AG20443 (cell line): ENCODE measurements around the gene ITPR2.
"Not testable (repeated sequence)": the region's sequence is repeated elsewhere in the genome, so short reads cannot be mapped to it uniquely, and the experiment has no call there.

Experiments used
- DNase-seq: peaks from one replicate; pipeline ENCODE4 v3.0.0; 2012; ENCODE audit warnings: low spot score, mixed read lengths

Gene ITPR2

DNA sequence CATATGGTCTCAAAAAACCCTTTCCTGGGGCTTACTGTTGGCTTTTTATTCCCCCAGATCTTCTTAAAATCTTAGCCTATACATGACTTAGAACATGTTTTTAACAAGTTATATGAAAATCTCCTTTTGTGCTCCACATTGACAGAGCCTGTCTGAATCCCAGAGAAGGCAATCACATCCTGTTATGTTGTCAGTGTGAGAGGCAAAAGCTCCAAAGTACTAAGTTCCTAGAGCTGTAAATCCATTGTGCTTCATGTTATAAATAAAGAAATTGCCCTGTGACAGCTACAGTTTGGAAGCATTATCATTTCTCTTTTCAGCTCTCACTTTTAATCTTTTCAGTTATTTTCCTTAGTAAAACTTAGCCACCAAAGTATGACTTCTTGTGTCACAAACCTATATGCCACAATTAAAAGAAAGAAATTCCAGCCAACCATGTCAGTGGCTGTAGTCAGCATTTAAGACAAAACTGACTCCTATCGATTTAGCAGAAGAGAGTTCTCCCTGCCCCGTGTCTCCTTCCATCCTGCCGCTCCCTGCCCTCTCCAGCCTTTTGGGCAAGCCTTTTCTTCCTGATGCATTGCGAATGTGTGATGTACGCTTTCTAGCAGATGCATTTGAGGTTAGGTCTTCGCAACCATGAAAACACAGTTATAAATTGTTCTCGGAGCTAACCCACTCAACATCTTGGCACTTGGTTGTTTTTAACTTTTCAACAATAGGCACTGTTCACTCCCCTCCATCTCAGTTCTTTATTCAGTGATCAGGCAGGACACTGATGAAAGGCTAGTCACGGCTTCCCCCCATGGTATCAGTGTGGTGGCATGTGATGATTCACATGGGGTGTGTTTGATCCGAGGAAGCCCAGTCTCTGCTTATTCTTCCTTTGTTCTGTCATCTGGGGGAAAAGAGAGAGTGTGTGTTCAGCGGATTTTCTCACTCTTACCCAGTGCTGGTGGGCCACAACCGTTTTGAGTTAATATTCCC lies 494.1 kb downstream of the ITPR2 start:
- peak; percentile 58 for DNase-seq

DNA sequence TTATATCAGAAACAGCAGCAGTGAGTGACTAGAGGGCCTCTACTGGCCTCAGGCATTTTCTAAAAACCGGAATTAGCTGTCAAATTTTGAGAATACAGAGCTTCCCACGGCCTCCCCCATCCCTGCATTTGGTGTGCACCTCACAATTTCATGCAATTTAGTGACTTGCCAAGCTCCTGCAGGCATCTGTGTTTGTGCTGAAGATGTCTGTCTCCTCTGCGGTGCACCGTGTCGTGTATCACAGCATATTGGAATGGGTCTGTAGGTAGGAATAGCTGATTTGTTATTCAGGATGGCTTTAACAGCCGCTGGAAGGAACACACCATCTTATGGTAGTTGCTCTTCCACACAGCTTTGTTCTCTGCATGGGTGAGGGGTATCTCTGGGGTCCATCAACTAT lies 497.3 kb downstream of the ITPR2 start:
- no peak for DNase-seq

DNA sequence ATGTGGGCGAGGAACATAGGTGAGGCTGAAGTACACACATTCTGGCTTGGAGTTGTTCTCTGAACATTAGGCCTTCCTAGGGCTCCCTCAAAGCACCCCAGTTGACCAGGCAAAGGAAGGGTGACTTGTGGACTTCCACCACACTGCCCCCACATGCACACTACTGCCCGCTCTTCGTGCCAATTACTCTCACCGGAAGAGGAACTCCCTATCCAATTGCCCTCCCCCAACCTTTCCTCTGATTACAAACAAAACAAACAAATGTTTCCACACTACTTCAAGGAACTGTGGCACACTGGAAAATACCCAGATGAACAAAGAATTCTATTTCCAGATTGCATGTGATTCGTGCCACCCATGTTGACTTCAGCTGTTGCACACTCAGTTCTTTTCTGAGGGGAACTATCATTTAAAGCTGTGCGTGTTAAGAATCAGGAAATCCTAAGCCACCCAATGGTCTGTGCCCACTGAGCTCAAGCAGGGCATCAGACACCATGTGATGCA lies 498.3 kb downstream of the ITPR2 start:
- DNase-seq: no peak

DNA sequence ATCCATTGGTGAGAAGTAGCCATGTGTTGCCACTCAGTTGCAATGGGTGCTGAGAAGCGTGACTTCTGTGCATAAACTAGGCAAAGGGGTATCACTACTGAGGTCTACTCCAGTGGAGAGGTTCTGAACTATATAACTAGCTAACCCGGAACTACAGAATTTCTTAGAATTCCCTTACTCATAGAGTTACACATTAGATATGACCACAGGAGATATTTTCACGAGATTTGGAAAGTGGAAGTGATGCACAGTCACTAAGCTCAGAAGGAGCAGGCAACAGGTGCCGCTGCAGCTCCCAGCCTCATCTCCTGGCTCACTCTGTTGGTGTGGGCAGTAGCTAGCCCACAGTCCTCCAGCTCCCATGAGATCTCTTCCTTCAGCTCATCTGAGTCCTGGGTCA lies 501.0 kb downstream of the ITPR2 start:
- DNase-seq: no peak

DNA sequence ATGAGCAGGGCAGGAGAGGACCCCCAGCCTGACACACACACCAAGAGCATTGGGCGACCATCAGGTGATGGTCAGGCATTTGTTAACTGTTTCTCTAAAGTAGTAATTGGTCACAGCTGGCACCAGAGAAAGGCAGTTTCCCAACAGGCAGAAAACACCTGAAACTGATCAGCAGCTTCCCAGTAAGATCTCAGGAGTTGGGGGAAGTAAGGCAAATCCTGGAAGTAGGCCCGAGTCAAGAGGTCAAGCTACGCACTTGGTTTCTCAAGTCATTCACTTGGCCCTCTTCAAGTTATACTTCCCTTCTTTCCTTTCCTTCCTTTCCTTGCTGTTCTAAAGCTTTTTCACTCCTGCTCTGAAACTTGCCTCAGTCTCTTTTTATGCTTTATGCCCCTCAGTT lies 501.9 kb downstream of the ITPR2 start:
- DNase-seq: no peak

DNA sequence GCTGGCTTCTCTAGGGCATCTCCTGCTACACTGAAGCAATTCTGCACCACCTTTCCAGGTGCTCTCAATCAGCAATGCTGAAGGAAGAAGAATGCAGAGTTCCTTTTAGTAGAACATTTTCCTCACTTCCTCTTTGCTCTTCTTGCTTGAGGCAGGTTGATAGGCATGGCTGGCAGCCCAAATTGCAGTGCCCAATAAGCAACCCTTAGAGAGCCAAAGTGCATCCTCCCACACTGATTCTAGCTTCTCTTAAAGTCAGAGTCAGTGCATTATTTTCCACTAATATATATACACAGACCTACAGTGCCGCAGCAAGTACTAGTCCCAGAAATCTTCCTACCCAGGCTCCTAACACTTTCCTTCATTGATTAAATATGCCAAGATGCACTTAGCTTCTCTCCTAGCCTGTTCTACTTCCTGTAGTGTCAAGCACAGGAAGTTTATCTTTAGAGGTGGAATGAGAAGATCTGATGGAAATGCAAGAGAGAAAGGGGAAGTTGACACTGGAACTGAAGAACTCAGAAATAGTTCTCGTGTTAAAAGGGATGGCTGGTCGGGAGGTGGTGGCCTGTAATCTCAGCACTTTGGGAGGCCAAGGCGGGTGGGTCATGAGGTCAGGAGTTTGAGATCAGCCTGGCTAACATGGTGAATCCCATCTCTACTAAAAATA lies 504.9 kb downstream of the ITPR2 start:
- no peak for DNase-seq

DNA sequence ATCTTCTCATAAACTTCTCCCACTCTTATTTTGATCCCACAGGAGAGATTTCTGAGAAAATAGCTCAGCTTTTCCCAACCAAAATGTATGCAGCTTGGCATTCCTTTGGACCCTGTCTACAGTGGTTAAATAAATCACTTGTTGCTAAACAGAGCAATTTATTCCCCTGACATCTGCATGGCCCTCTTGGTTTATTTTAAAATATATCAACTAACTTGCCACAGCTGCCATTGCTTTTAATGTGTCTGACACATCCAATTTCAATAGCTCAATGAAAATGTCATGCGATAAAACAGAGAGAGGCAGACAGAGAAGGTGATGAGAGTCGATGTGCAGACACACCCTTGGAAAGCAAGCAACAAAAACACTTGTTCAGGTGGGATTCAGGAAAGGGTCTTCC lies 509.3 kb downstream of the ITPR2 start:
- no peak for DNase-seq

DNA sequence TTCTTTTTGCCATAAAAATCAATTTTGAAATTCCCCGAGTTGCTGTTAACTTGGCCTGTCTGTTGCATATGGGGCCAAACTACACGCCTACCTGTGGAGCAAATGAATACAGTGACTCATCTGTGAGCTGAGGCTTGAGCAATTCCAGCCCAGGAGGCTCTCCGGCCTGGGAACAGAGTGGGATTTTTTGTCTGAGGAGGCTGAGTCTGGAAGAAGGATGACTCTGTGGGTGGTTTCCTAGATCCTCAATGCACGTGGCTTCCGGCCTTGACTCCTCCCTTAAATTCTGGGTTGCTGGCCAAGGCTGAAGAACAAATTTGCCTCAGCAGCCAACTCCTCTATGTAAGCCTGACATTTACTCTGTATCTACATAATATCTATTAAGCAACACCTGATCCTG lies 513.5 kb downstream of the ITPR2 start:
- DNase-seq: peak; percentile 68

DNA sequence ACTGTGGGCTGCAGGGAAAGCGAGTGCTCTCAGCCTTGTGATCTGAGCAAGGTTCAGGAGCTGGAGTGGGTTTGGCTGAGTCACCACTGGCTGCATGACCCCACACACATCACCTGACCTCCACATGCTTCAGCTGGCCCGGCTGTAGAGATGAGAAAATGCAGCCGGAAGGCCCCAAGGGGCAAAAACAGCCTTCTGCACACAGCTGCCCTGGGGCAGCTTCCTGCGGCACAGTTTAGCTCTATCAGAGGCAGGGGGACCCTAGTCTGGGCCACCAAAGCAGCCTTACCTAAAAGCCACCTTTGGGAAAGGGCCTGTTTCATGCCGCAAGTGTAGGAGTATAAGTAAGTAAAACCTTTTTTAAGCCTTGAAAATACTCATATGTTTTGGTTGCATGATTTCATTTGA lies 514.3 kb downstream of the ITPR2 start:
- DNase-seq: peak; percentile 39

DNA sequence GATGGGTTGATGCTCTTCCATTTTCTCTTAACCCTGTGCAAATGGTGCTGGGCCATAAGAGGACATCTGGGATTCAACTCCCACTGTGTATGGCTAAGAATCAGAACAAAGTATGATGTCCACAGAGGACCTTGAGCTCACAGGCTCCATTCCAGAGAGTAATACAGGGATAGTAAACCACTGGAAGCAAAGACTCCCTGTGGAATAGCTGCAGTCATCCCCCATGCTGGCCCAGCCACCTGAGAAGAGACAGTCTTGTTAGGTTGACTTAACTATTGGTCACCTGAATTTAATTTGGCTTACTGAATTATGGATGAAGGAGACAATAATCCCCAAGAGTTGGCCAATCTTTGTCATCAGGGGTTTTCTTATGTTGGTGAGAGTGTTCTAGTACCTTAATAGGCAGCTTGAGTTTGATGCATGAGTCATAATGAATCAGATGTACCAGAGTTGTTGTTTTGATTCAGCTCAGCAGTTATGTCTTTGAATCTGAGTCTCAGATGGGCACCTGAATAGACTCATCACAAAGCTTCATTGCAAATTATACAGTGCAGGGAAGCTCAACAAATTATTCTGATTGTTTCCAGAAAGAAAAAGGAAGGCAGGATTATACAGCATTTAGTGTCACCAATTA lies 514.9 kb downstream of the ITPR2 start:
- DNase-seq: no peak

DNA sequence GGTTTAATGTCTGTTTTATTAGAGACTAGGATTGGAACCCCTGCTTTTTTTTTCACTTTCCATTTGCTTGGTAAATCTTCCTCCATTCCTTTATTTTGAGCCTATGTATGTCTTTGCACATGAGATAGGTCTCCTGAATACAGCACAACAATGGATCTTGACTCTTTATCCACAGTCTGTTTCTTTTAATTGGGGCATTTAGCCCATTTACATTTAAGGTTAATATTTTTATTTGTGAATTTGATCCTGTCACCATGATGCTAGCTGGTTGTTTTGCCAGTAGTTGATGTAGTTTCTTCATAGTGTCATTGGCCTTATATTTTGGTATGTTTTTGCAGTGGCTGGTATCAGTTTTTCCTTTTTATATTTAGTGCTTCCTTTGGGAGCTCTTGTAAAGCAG lies 518.9 kb downstream of the ITPR2 start:
- DNase-seq: not testable (repeated sequence)

DNA sequence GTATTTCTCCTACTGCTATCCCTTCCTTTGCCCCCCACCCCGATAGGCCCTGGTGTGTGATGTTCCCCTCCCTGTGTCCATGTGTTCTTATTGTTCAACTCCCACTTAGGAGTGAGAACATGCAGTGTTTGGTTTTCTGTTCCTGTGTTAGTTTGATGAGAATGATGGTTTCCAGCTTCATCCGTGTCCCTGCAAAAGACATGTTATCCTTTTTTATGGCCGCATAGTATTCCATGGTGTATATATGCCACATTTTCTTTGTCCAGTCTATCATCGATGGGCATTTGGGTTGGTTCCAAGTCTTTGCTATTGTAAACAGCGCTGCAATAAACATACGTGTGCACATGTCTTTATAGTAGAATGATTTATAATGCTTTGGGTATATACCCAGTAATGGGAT lies 522.5 kb downstream of the ITPR2 start:
- DNase-seq: not testable (repeated sequence)

DNA sequence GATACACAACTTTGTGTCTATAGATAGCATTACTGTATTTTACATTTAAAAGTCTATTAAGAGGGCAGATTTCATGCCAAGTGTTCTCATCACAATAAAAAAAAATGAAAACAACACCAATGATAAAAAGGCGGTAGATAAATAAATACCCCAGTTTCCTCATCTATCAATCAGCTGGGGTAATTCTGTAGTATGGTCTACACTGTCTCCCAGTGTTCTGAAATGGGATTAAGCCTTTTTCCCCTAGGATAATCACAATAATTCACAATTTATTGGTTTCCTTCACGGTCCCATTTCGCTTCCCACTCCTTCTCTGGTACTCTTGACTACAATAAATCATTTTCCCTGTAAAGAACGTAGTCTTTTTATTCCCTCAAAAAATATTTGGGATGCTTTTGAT lies 523.4 kb downstream of the ITPR2 start:
- DNase-seq: no peak

DNA sequence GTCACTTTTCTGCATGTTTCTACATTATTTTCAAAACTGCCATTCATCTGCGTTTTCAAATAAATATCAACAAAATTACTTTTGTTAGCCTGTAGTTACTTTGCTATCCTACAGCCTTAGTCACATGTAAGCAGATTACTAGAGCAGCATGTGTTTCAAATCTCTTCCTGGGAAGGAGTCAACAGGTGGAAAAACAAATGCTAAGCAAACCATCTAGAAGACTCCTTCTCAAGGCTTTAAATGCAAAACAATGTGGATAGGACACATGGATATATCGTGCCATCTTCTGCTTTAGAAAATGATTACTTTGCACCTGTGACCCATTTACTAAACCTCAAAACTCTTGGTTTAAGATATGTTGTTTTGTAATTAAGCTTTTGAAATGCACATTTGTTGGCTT lies 528.7 kb downstream of the ITPR2 start:
- DNase-seq: no peak

DNA sequence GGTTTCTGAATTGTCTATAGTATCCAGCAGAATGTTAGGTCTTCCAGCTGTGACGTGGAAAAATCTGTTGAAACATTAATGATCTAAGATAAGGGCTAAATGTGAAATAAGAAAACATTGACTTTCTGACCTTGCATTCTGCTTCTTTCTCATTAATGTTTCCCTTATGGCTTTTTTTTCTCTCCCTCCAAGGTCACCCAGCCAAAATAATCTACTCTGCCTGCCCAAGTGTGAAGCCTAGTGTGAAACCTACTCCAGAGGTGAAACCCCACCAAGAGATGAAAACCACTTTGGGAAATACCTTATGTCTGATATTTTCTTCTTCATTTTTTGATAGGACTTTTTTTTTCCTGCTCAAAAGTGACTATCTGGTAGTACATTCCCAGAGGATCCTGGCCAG lies 529.6 kb downstream of the ITPR2 start:
- no peak for DNase-seq

DNA sequence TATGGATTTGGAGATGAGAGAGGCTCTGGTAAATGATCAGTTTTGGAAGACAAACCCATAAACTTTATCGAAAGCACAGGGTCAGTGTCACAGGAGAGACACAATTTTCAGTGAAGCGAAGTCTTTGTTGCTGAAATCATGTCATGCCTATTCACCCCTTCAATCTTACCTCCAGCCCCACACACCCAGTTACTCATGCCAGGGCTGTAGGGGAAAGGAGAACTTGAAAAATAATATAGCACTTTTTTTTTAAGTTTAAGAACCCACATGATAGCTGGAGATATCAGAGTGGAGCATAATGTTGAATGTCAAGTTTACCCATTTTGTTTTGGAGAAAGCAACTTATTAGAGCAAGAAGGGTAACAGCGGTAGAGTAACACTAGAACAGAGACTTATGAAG lies 530.2 kb downstream of the ITPR2 start:
- no peak for DNase-seq

DNA sequence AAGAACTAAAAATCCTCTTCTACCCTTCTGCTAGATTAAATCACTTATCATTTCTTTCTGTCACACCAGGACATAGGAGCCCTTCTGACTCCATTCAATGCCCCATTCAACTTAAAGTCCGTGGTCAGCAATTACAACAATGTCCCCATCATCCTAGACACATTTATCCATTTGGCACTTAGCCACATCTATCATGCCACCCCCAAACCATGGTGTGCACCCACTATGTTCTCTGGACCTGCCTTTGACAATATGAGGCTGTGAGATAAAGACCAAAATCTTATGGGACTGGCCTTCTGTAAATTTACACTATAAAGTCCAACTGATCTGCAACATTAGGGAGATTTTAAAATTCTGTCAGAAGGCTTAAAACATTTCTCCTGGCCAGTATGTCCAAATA lies 533.2 kb downstream of the ITPR2 start:
- DNase-seq: no peak

DNA sequence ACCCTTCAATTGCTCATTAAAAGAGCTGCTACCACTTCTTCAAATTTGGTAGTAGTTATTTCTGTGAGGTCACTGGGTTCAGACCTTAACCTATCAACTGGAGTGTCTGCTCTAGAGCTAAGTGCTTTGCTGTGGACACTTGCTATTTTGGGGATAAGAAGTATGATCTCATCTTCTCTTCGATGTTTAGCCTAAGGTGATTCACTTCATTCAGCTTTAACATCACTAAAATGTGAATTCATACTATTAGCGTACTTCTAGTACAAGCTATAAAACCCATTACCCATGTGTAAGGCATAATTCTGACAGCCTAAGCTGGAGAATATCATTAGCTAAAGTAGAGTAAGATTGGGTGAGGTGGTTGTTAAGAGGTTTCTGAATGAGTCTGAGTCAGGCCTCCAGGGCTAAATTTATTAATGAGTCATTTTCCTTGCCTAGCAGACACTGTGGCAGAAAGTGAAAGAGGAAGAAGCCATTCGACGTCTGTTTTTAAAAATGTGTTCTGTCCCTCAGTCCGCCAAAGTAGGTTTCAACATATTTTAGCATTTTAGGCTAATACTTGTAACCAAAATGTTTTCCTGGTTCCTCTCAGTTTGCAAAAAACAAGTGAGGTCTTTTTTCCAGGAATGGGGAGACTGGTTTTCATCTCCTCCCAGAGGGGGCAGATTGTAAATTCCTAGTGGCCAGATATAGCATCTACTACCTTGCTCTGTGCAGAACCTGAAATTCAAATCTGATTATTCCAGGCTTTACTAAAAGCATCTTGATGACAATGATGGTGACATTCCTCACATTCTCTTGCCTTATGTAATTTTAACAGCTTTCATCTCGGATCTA lies 534.0 kb downstream of the ITPR2 start:
- DNase-seq: peak; percentile 83

DNA sequence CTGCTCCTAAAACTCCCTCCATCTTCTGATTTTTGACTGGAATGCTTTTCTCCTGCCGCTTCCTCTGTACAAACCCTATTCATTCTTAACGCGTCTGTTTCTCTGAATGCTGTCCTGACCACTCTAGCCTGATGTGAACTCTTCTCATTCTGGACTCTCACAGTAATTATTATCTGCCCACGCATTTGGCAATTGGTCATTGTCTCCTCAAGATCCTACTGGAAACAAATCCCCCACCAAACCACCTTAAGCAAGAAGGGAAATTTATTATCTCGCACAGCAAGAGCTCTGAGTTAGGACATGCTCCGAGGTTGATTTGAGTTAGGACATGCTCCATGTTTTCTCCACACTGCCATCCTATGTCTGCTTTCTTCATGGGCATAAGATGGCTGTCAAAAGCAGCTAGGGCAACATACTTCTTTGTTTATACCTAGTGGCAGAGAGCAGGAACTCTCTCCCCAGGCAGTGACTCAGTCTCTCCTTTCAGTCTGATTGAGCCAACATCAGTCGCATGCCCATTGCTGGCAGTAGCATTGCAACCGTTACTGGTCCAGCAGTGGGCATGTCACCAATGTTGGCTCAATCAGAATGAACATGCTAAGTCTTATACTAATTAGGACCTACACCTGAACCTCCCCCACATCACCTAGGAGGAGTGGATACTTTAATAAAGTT lies 535.5 kb downstream of the ITPR2 start:
- DNase-seq: no peak

DNA sequence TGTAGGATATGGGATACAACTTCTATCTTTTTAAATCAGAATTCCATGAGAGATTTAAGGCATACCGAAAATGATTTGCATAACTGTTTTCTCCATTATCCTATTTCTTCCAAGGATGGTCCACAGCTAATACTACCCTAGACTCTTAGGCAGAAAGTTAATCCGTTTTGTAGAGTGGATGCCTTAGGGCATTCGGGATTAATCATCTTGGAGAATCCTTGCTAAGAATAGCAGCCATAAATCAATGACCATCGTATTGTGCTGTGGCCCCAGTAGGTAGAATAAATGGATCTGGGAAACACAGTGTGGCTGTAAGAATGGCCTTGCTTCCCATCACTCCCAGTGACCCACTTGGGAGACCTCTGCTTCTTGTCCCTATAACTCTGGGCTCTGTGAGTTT lies 538.0 kb downstream of the ITPR2 start:
- no peak for DNase-seq

DNA sequence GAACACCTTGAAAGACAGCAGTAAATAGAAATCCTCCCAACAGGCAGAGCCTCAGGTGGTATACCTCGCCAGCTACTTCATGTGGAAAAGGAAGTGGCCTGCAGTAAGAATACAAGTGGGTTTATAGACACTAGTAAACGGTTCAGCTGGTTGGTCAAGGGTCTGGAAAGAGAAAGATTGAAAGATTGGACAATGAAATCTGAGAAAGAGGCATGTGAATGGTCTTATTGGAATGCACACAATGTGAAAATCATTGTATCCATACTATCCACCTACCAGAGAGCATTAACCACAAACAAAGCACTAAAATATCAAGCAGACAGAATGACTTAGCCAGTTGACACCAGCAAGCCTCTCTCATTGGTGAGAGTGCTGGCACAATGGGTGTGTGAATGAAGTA lies 539.4 kb downstream of the ITPR2 start:
- no peak for DNase-seq
